Neural progenitor cell (in vitro differentiated cells): ENCODE measurements around the gene NDST1. TPM values are rescaled to one million over a fixed set of nuclear protein-coding genes. Genes with fewer than 3 reads are reported as not detected.
A peak's percentile ranks its signal among the peaks of the same experiment; 100 is the strongest.

Experiments used
- DNase-seq: peaks from one replicate; pipeline ENCODE4 v3.0.0-alpha.2; 2016; ENCODE audit warnings: low spot score
- H2AFZ ChIP-seq: fragments of 200-600 bp; sonication (generic); replicated peaks from 2 replicates; pipeline ENCODE4 v1.6.1; 2016; ENCODE audit warnings: antibody characterized with exemption
- H3F3A ChIP-seq: fragments of 200-600 bp; sonication (generic); 2 replicates; pipeline ENCODE4 v1.6.1; 2016; ENCODE audit warnings: antibody characterized with exemption, low read depth
- H3K27ac ChIP-seq: fragments of 200-600 bp; sonication (generic); 2 replicates; pipeline ENCODE4 v1.5.1; 2016; ENCODE audit warnings: mild to moderate bottlenecking
- H3K27me3 ChIP-seq: fragments of 200-600 bp; sonication (generic); 2 replicates; pipeline ENCODE4 v1.6.1; 2016; ENCODE audit warnings: mild to moderate bottlenecking, moderate library complexity
- H3K36me3 ChIP-seq: fragments of 200-600 bp; sonication (generic); 2 replicates; pipeline ENCODE4 v1.5.1; 2016
- H3K4me1 ChIP-seq: fragments of 200-600 bp; sonication (generic); 2 replicates; pipeline ENCODE4 v1.6.1; 2016; ENCODE audit warnings: mixed run types
- H3K4me2 ChIP-seq: fragments of 200-600 bp; sonication (generic); 2 replicates; pipeline ENCODE4 v1.6.1; 2016
- H3K4me3 ChIP-seq: fragments of 200-600 bp; sonication (generic); 2 replicates; pipeline ENCODE4 v1.5.1; 2016
- H3K79me2 ChIP-seq: fragments of 200-600 bp; sonication (generic); 2 replicates; pipeline ENCODE4 v1.6.1; 2016; ENCODE audit warnings: low read depth
- H3K9ac ChIP-seq: fragments of 200-600 bp; sonication (generic); 2 replicates; pipeline ENCODE4 v1.6.1; 2016
- H3K9me3 ChIP-seq: fragments of 200-600 bp; sonication (generic); 2 replicates; pipeline ENCODE4 v1.5.1; 2016; ENCODE audit warnings: low read depth
- H4K20me1 ChIP-seq: fragments of 200-600 bp; sonication (generic); 2 replicates; pipeline ENCODE4 v1.6.1; 2016; ENCODE audit warnings: low read depth
- H3K27ac Mint-ChIP-seq: 3 replicates; pipeline ENCODE4 v1.8.0; 2021; ENCODE audit warnings: mixed read lengths
- H3K27me3 Mint-ChIP-seq: 2 replicates; pipeline ENCODE4 v1.8.0; 2022; ENCODE audit warnings: low read depth, mild to moderate bottlenecking, inconsistent platforms, moderate library complexity, mixed read lengths; ENCODE audit not compliant: insufficient read depth
- H3K36me3 Mint-ChIP-seq: 3 replicates; pipeline ENCODE4 v1.8.0; 2021; ENCODE audit warnings: mixed read lengths
- H3K4me1 Mint-ChIP-seq: 3 replicates; pipeline ENCODE4 v1.8.0; 2021; ENCODE audit warnings: mixed read lengths
- H3K4me3 Mint-ChIP-seq: 3 replicates; pipeline ENCODE4 v1.8.0; 2021; ENCODE audit warnings: mild to moderate bottlenecking, moderate library complexity, mixed read lengths
- H3K9me3 Mint-ChIP-seq: 3 replicates; pipeline ENCODE4 v1.8.0; 2020; ENCODE audit warnings: mixed read lengths
- CTCF ChIP-seq: fragments of 200-600 bp; sonication (generic); IDR thresholded peaks from 2 replicates; pipeline ENCODE4 v1.5.1; 2017; ENCODE audit warnings: antibody characterized with exemption, mild to moderate bottlenecking
- EZH2 ChIP-seq: fragments of 200-600 bp; sonication (generic); IDR thresholded peaks from 2 replicates; pipeline ENCODE4 v1.6.1; 2017; ENCODE audit warnings: antibody characterized with exemption, mild to moderate bottlenecking, moderate library complexity
- EZH2phosphoT487 ChIP-seq: fragments of 200-600 bp; sonication (generic); IDR thresholded peaks from 2 replicates; pipeline ENCODE4 v1.6.1; 2017; ENCODE audit warnings: antibody characterized with exemption
- total RNA-seq: library from RNA; depleted of rRNA; stranded (reverse); fragments of >200 nt; gene quantifications from 2 replicates; pipeline ENCODE4 v1.2.3, GENCODE V29; 2015; ENCODE audit warnings: low replicate concordance

Gene NDST1
- total RNA-seq, 1 donor from 2014 or later, result 22.9 TPM

- Mint-ChIP-seq H3K27ac (peak overlapping the region; percentile 99), H3K27me3 (peaks cover 3% of the 10 kb centered on the region), H3K4me1 (peaks cover 65% of the 10 kb centered on the region), H3K4me3 (peak overlapping the region; percentile 75), H3K9me3 (no peaks in the 10 kb centered on the region), H3K36me3 (peaks cover 6% of the 10 kb centered on the region)
- no peaks in the 10 kb centered on the region for H3K36me3 ChIP-seq
- no peak for TF ChIP-seq EZH2phosphoT487
- TF ChIP-seq EZH2, result no peak
- TF ChIP-seq CTCF, result no peak
- peaks cover 45% of the 10 kb centered on the region for H3F3A ChIP-seq
- peaks cover 34% of the 10 kb centered on the region for H4K20me1 ChIP-seq
- H3K4me3 ChIP-seq, result peak overlapping the region; percentile 24
- H2AFZ ChIP-seq, result no peak overlapping the region
- H3K4me1 ChIP-seq, result peaks cover 57% of the 10 kb centered on the region
- peak overlapping the region; percentile 69 for H3K4me2 ChIP-seq
- H3K9me3 ChIP-seq, result no peaks in the 10 kb centered on the region
- no peak for DNase-seq
- H3K79me2 ChIP-seq, result peaks cover 96% of the 10 kb centered on the region
- H3K27ac ChIP-seq, result peak overlapping the region; percentile 90
- no peaks in the 10 kb centered on the region for H3K27me3 ChIP-seq
- no peak overlapping the region for H3K9ac ChIP-seq
These were observed 9.0 kb upstream of the NDST1 start for GRCh38 chr5:150498971-150499370.

- Mint-ChIP-seq H3K9me3 (no peaks in the 10 kb centered on the region), H3K4me3 (no peak overlapping the region), H3K27ac (peak overlapping the region; percentile 33), H3K36me3 (peaks cover 9% of the 10 kb centered on the region), H3K4me1 (peaks cover 68% of the 10 kb centered on the region), H3K27me3 (peaks cover 5% of the 10 kb centered on the region)
- H4K20me1 ChIP-seq, result peaks cover 34% of the 10 kb centered on the region
- no peak overlapping the region for H3K4me3 ChIP-seq
- no peaks in the 10 kb centered on the region for H3K27me3 ChIP-seq
- H3K4me1 ChIP-seq, result peaks cover 57% of the 10 kb centered on the region
- no peaks in the 10 kb centered on the region for H3K36me3 ChIP-seq
- peaks cover 45% of the 10 kb centered on the region for H3F3A ChIP-seq
- H2AFZ ChIP-seq, result no peak overlapping the region
- peak; percentile 73 for DNase-seq
- TF ChIP-seq EZH2, result no peak
- TF ChIP-seq EZH2phosphoT487, result no peak
- no peak for TF ChIP-seq CTCF
- H3K4me2 ChIP-seq, result peak overlapping the region; percentile 69
- peak overlapping the region; percentile 90 for H3K27ac ChIP-seq
- H3K79me2 ChIP-seq, result peaks cover 95% of the 10 kb centered on the region
- H3K9ac ChIP-seq, result no peak overlapping the region
- no peaks in the 10 kb centered on the region for H3K9me3 ChIP-seq
These were observed 8.4 kb upstream of the NDST1 start for GRCh38 chr5:150499437-150499956.

- no peak for DNase-seq
- peaks cover 57% of the 10 kb centered on the region for H3K4me1 ChIP-seq
- no peak overlapping the region for H3K4me2 ChIP-seq
- no peak overlapping the region for H2AFZ ChIP-seq
- peaks cover 45% of the 10 kb centered on the region for H3F3A ChIP-seq
- H3K27me3 Mint-ChIP-seq, result peaks cover 6% of the 10 kb centered on the region
- H3K4me3 Mint-ChIP-seq, result no peak overlapping the region
- peaks cover 34% of the 10 kb centered on the region for H4K20me1 ChIP-seq
- H3K27ac Mint-ChIP-seq, result peak overlapping the region; percentile 48
- TF ChIP-seq EZH2phosphoT487 (no peak), EZH2 (no peak), CTCF (no peak)
- H3K36me3 ChIP-seq, result no peaks in the 10 kb centered on the region
- H3K4me3 ChIP-seq, result no peak overlapping the region
- H3K36me3 Mint-ChIP-seq, result peaks cover 9% of the 10 kb centered on the region
- H3K27ac ChIP-seq, result no peak overlapping the region
- peaks cover 70% of the 10 kb centered on the region for H3K4me1 Mint-ChIP-seq
- H3K79me2 ChIP-seq, result peaks cover 95% of the 10 kb centered on the region
- H3K9me3 ChIP-seq, result no peaks in the 10 kb centered on the region
- no peak overlapping the region for H3K9ac ChIP-seq
- no peaks in the 10 kb centered on the region for H3K27me3 ChIP-seq
- H3K9me3 Mint-ChIP-seq, result no peaks in the 10 kb centered on the region
These were observed 7.5 kb upstream of the NDST1 start for GRCh38 chr5:150500328-150500841.
